ENCODE results near the gene MPDU1.
"Not testable (repeated sequence)": the region's sequence is repeated elsewhere in the genome, so short reads cannot be mapped to it uniquely, and the experiment has no call there.

Gene MPDU1

GRCh38 chr17:7614425-7615264 lies 31.0 kb downstream of the MPDU1 start, which contains the start of gene FXR2:
TSS of gene FXR2 (minus strand) at chr17:7614897. CDS start at chr17:7614532, 365 bp downstream.
- peak; percentile 100 for DNase-seq (ENCODE audit: low spot score)

GRCh38 chr17:7615265-7615747 lies 31.7 kb downstream of the MPDU1 start:
- DNase-seq (ENCODE audit: low spot score), result no peak

GRCh38 chr17:7618608-7619007 lies 35.0 kb downstream of the MPDU1 start:
- no peak for DNase-seq (ENCODE audit: low spot score)

- no peak for DNase-seq (ENCODE audit: low spot score)
Observed at GRCh38 chr17:7620835-7621234, 37.2 kb downstream of the MPDU1 start.

GRCh38 chr17:7623661-7624060 lies 40.0 kb downstream of the MPDU1 start:
- DNase-seq (ENCODE audit: low spot score), result no peak

- DNase-seq (ENCODE audit: low spot score), result not testable (repeated sequence)
Observed at GRCh38 chr17:7625749-7626148, 42.1 kb downstream of the MPDU1 start.

- no peak for DNase-seq (ENCODE audit: low spot score)
Observed at GRCh38 chr17:7626307-7626706, 42.7 kb downstream of the MPDU1 start.

- peak; percentile 71 for DNase-seq (ENCODE audit: low spot score)
Observed at GRCh38 chr17:7626956-7627249, 43.3 kb downstream of the MPDU1 start.

GRCh38 chr17:7627250-7628121 lies 43.8 kb downstream of the MPDU1 start, which contains the start of gene SAT2:
TSS of gene SAT2 (minus strand) at chr17:7627821. CDS start at chr17:7627635, 186 bp downstream.
- DNase-seq (ENCODE audit: low spot score), result peak; percentile 94

GRCh38 chr17:7629939-7630571 lies 46.4 kb downstream of the MPDU1 start, which contains the start of gene SHBG:
TSS of gene SHBG (plus strand) at chr17:7630135. CDS start at chr17:7630173, 38 bp downstream.
- DNase-seq (ENCODE audit: low spot score), result no peak

GRCh38 chr17:7631398-7632380 lies 48.0 kb downstream of the MPDU1 start:
- DNase-seq (ENCODE audit: low spot score), result no peak

GRCh38 chr17:7632492-7632894 lies 48.8 kb downstream of the MPDU1 start:
- peak; percentile 56 for DNase-seq (ENCODE audit: low spot score)

- no peak for DNase-seq (ENCODE audit: low spot score)
Observed at GRCh38 chr17:7633093-7633492, 49.4 kb downstream of the MPDU1 start.

- peak; percentile 68 for DNase-seq (ENCODE audit: low spot score)
Observed at GRCh38 chr17:7634384-7634783, 50.7 kb downstream of the MPDU1 start.

GRCh38 chr17:7636163-7636562 lies 52.5 kb downstream of the MPDU1 start:
- no peak for DNase-seq (ENCODE audit: low spot score)

All from cerebellar cortex (tissue), 1 donor.